AG04449 (cell line): ENCODE results near the gene SGIP1.

Experiments
- CTCF ChIA-PET: fragments of 350-600 bp; formaldehyde crosslinking; extraction: SDS; loops from one replicate; lab custom pipeline; 2021; ENCODE audit warnings: antibody characterized with exemption; lab: Yijun Ruan, JAX
- POLR2A ChIA-PET: fragments of 400-600, 350-600 bp; formaldehyde crosslinking; extraction: SDS; loops from one replicate; lab custom pipeline; 2020; ENCODE audit warnings: antibody characterized with exemption, inconsistent platforms; lab: Yijun Ruan, JAX
- DNase-seq: peaks from one replicate; pipeline ENCODE4 v3.0.0-alpha.2; 2010; ENCODE audit warnings: low read depth, low spot score
- H3K4me3 ChIP-seq: 2 replicates; pipeline ENCODE4 v1.5.1; 2011; ENCODE audit warnings: low read depth, mild to moderate bottlenecking, control low read depth, low read length
- TF ChIP-seq, protein P1 (sequence below): IDR thresholded peaks from one replicate; pipeline ENCODE4 v1.5.1; 2011; ENCODE audit warnings: mild to moderate bottlenecking, moderate library complexity, low read length, control low read depth, inconsistent platforms; ENCODE audit not compliant: insufficient read depth; ENCODE audit errors: missing control alignments

SGIP1 gene

DNA sequence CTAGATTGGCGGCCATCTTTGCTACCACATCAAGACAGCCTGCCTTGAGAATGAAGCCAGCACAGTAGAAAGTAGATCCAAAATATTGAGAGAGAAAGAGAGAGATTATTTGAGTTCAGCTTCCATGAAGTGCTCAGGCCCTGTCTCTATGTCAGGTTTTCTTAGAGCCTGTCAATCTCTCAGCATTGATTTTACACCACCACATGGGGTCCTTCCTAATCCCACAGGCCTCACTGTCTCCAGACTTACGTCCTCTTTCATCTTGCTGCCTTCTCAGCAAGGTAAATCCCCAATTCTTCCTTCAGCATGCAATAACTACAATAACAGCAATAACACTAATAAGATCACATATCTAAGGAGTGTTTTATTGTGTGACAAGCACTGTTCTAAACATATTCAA is 239.3 kb downstream of the SGIP1 start:
- CTCF ChIA-PET: interaction anchor here (1.6 to 1.7 kb wide), 2 partner anchors 12 to 376 kb away, joined by 5 to 6 read pairs; no protein-coding TSS in a partner anchor
- H3K4me3 ChIP-seq: no peak overlapping the region
- TF ChIP-seq, protein P1, sequence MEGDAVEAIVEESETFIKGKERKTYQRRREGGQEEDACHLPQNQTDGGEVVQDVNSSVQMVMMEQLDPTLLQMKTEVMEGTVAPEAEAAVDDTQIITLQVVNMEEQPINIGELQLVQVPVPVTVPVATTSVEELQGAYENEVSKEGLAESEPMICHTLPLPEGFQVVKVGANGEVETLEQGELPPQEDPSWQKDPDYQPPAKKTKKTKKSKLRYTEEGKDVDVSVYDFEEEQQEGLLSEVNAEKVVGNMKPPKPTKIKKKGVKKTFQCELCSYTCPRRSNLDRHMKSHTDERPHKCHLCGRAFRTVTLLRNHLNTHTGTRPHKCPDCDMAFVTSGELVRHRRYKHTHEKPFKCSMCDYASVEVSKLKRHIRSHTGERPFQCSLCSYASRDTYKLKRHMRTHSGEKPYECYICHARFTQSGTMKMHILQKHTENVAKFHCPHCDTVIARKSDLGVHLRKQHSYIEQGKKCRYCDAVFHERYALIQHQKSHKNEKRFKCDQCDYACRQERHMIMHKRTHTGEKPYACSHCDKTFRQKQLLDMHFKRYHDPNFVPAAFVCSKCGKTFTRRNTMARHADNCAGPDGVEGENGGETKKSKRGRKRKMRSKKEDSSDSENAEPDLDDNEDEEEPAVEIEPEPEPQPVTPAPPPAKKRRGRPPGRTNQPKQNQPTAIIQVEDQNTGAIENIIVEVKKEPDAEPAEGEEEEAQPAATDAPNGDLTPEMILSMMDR: no peak
- POLR2A ChIA-PET: no interaction called here
- DNase-seq: no peak

DNA sequence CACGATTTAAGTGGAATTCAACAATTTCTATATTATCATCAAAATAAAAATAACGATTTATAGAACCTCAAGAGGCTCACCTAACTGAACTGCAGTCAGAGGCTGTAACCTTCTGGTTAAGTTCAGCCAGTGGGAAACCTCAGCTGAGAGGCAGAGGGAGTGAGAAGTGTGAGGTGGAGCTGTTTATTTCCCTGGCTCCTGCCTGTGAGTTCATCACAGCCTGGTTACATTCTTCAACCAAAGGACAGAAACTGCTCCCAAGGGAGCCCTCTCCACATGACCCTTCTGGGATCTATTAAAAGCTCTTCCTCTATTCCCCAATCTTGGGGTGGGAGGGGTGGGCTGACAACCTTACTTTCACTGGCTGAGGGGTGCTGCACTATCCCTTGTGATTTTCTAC is 240.5 kb downstream of the SGIP1 start:
- CTCF ChIA-PET: interaction anchor here (1.4 kb wide), 1 partner anchor 374 kb away, joined by 6 read pairs; no protein-coding TSS in a partner anchor
- no peak overlapping the region for H3K4me3 ChIP-seq
- TF ChIP-seq, protein P1: no peak
- POLR2A ChIA-PET: no interaction called here
- DNase-seq: no peak

DNA sequence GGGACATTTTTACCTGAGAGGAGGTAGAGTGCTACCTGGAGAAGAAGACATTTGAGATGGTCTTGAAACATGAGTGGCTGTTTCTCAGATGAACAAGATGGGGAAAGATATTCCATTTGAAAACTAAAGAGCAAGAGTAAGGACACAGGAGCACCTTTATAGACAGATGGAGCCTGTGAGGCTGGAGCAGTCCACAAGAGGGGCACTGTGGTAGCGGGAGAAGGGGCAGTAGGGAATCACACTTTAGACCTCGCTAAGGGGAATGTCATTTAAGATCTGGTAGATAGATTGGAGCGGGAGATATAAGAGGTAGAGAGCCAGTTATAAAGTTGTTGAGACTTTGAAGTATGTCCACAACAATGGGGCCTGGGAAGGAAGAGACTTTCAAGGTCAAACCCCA is 241.7 kb downstream of the SGIP1 start:
- no peak overlapping the region for H3K4me3 ChIP-seq
- TF ChIP-seq, protein P1: no peak
- ChIA-PET POLR2A (no interaction called here), CTCF (interaction anchor here (1.4 kb wide), 1 partner anchor 373 kb away, joined by 6 read pairs; no protein-coding TSS in a partner anchor)
- no peak for DNase-seq

DNA sequence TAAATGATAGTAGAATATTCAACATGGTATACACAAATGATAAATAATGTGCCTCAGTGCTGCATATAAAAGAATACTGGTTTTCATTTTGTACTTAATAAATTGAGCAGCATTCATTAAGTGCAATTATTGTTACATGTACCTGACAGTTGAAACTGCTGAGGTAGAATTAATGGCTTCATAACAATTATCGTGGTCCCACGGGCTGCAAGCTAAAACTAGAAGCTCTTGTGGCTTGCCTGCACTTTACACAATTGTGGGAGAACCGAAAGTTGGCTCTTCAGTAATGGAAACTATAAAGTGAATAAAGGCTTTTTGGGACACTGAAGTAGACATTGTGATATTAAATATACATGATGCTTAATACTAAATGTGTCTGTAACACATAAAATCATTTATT is 243.9 kb downstream of the SGIP1 start:
- TF ChIP-seq, protein P1: no peak
- ChIA-PET CTCF (interaction anchor here (0.9 to 2.0 kb wide), 3 partner anchors 12 to 371 kb away, joined by 4 to 7 read pairs (median 5); no protein-coding TSS in a partner anchor), POLR2A (no interaction called here)
- no peak overlapping the region for H3K4me3 ChIP-seq
- DNase-seq: no peak

DNA sequence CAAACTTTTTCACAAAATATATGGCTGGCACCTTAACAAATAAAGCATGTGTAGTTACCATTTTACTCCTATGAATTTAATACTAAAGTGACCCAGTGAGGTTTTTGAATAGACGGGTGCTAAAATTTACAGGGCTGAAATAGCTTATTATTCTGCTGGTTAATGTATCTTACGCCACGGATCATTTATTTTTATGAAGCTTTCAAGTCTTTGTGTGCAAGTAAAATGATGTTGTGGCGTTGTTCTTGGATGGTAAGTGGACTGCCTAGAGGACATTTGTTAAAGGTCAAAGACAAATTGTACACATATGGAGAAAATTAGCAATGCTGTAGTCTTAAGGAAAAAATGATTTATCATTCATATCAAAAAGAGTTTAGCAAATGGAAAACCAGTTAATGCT is 244.3 kb downstream of the SGIP1 start:
- TF ChIP-seq, protein P1: no peak
- POLR2A ChIA-PET: no interaction called here
- H3K4me3 ChIP-seq: no peak overlapping the region

DNA sequence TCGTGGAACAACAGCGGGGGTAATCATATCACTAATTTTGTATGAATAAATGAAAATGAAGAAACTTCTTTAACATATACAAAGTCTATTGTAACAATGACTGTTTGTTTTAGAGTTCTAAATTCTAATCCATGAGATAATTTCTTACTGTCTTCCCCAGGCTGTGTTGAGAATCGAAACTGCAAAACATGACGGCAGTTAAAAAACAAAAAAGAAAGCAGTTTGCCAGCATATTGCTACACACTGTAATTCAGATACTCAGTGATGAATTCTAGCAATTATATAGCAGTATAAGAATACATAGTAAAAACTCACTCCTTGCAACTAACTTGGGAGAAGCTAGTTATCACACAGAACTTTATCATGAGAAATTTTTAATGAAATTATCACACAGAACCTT is 245.0 kb downstream of the SGIP1 start:
- no peak overlapping the region for H3K4me3 ChIP-seq
- CTCF ChIA-PET: interaction anchor here (2.0 kb wide), 2 partner anchors 13 to 370 kb away, joined by 5 to 7 read pairs; no protein-coding TSS in a partner anchor
- POLR2A ChIA-PET: no interaction called here
- DNase-seq: no peak
- TF ChIP-seq, protein P1: no peak

More for the DNA sequence above, 244.3 kb downstream of the SGIP1 start:
- no peak for DNase-seq
- CTCF ChIA-PET: interaction anchor here (2.0 kb wide), 2 partner anchors 13 to 371 kb away, joined by 5 to 7 read pairs; no protein-coding TSS in a partner anchor
